H4 (cell line): ENCODE data around the gene EMSY. TPM values are rescaled to one million over a fixed set of nuclear protein-coding genes. Genes with fewer than 3 reads are reported as not detected.
A peak's percentile ranks its signal among the peaks of the same experiment; 100 is the strongest.

Experiments
- DNase-seq: peaks from one replicate; pipeline ENCODE4 v3.0.0-alpha.2; 2015; ENCODE audit warnings: low spot score
- total RNA-seq: library from RNA; depleted of rRNA; stranded (reverse); fragments of >200 nt; shearing (Covaris generic); gene quantifications from 2 replicates; pipeline ENCODE4 v1.2.3, GENCODE V29; 2014

EMSY gene
- total RNA-seq, 1 experiment from 2014 or later = 20.4 TPM

DNA sequence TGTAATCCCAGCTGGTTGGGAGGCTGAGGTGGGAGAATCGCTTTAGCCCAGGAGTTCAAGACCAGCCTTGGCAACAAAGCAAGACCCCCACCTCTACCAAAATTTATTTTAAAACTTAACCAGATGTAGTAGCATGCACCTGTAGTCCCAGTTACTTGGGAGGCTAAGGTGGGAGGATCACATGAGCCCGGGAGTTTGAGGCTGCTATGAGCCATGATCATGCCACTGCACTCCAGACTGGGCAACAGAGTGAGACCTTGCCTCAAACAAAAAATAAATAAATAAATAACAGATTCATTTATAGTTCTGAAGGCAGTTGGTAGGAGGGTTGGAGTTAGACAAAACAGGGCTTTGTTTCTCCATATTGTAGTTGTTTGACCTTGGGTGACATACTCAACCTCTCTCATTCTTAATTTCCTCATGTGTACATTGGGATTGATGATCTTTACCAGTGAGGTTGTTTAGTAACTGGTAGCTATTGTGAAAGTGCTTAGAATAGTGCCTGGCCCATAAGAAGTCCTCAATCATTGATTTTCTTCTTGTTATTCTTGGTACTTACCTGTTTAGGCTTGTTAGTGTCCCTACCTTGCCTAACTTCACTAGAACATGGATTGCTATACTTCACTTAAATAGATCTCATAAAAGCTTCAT, 79.1 kb downstream of the EMSY start:
- no peak for DNase-seq

DNA sequence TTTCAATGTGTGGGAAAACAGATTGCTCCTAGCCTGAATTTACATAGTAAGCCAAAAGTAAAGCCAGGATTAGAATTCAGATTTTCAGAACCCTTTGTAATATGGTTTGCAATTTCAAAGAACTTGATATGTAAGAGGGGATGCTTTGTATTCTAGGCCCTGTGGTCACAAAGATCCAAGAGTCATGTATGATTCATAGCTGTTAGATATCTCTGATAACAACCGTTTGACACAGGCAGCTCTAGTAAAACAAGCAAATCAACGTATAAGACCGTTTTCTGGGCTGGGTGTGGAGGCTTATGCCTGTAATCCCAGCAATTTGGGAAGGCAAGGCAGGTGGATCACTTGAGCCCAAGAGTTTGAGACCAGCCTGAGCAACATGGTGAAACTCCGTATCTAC, 79.6 kb downstream of the EMSY start:
- no peak for DNase-seq

DNA sequence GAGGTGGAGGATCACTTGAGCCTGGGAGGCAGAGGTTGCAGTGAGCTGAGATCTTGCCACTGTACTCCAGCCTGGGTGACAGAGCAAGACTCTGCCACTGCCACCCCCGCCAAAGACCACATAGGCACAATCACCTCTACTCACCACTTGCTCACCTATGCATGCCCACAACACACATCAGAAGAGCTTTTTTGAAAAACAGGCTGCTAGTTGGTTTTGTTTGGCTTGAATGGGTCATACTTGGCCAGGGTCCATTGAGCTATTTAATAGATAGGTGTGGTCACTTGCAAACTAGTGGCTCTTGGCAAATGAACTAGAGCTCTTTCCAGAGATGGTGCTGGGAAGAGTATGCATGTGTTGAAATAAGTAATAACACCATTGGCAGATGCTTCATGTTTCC, 80.1 kb downstream of the EMSY start:
- peak; percentile 8 for DNase-seq

DNA sequence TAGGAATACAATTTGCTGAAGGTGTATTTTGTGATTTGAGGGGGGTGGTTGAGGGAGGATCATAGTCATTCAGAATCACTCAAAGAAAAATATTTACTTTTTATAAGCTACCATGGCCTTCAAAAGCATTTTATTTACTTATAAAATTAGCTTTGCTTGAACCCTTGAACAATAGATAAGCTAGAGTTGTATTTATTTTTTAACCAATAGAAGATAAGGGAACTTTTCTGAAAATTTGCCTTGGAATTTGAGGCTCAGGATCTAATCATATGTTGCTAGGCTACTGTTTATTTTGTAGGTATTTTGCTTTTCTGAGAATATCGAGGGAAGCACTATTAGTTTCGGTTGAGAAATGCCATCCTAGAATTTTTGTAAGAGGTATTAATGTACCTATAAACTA, 82.1 kb downstream of the EMSY start:
- no peak for DNase-seq

DNA sequence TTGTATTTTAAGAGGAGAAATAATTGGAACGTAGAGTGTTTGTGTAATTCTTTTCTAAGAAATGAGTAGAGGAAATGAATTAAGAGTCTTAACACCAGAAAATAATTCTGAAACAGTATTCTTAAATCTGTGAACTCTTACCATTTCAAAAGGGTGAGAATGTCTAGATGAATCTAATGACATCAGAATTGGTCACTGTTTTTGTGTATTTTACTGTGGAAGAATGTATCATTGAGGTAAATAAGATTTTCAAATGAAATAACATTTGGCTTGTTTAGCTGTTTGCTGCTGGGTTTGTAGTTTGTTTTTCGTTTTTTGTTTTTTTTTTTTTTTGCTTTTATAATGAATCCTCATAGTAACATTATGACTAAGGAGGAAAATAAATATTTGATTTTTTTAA, 97.6 kb downstream of the EMSY start:
- no peak for DNase-seq

DNA sequence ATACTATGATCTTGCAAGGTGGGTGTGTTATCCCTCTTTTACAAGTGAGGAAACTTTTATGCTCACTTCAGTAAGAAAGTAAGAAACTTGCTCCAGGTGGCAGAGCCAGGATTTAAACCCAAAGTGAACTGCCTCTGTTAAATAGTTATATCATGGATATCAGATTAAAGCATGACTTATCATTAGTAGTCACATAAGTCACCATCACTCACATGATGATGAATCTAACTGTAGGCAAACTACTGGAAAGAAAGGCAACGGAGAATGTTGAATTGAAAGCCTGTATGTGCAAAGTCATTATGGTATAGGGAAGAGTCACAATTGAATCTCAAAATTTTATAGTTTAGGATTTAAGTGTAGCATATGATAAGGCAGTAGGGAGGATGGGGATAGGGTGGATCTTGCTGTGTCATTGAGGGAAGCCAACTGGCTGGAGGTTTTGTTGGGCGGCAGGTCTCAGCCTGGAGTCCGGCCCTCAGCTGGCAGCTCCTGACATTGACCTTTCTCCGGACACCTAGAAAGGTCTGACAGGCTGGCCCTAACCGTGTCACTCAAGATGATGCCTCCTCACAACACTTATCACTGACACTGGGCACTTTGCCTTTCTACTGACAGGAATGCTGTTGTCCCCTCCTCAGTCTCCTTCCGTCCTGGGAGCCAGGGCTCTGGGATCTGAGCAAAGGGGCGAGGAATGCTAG, 98.3 kb downstream of the EMSY start:
- DNase-seq = no peak

DNA sequence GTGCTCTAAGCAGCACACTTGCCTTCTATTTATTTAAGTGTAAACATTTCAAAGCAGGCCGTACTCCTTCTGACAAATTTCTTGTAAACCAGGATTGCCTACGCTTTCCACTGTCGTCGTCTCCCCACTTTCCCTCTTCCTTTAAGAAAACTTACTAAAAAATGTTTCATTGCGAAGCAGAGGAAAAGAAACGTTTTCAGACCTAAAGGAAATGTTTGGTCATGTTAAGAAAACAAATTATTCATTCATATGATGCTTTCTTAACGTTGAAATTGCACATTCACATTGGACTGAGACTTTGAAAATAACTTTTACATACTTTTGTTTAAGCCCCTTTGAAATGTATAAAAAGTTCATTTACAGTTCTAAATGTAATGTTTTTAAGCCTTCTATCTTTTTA, 106.0 kb downstream of the EMSY start:
- no peak for DNase-seq

DNA sequence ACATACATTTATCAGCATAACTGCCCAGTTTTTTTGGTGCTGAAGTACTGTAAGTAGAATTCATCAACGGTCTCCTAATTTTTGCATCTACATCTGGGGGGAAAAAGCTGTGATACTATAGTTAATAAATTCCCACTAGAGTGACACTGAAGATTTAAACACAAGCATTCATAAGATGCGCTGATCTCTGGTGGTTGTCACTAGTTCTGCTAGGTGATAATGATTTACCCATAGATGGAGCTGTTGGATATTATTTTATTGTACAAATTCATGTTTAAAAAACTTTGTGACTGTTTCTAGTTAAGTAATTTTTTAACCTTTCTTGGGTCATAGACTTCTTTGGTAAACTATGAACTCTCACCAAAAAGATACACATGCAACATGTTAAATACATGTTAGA, 106.6 kb downstream of the EMSY start:
- no peak for DNase-seq

DNA sequence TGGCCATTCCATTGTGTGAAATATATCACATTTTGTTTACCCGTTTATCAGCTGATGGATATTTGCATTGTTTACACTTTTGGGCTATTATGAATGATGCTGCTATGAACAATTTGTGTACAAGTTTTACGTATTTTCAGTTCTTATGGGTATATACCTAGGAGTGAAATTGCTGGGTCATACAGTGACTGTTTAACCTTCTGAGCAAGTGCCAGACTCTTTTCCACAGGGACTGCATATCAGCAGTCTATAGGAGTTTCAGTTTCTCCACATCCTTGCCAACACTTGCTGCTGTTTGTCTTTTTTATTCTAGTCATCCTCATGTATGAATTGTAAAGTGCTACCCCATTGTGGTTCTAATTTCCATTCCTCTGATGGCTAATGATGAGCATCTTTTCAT, 108.2 kb downstream of the EMSY start:
- no peak for DNase-seq

DNA sequence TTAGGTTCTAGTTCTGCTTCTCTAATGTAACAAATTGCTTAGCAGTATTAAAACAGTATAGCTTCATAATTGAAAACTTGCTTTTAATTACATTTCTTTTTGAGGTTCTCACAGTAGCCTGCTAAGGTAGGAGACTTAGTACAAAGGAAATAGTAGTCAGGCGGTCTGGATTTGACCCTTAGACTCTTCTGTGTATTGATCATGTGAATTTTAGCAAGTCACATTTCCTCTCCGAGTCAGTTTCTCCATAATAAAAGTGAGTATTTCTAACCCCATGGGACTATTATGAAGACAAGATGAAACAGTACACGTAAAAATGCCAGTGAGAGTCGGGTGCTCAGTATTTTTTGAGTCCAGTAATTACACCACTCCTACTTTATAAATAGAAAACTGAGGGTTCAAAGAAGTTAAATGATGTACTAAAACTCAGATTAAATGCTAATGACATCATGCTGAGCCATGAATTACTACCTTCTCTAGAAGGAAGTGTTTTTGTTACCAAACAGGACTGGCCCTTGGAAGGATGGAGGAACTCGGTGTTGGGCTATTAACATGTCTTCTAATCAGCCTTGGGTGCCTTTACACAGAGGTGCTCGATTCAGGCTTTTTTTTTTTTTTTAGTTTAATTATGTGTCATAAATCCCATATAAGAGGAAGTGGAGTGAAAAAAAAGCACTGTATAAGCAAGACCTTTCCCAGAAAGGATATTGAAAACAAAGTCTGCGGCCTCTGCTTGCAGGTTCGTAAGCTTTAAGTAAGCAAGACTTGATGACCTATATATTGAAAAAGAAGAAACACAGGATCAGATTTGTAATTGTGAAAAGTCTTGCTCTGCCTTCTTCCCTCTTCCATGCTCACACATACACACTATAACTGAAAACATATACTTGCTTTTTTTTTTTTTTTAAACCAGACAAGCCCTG, 109.0 kb downstream of the EMSY start:
- DNase-seq = no peak

DNA sequence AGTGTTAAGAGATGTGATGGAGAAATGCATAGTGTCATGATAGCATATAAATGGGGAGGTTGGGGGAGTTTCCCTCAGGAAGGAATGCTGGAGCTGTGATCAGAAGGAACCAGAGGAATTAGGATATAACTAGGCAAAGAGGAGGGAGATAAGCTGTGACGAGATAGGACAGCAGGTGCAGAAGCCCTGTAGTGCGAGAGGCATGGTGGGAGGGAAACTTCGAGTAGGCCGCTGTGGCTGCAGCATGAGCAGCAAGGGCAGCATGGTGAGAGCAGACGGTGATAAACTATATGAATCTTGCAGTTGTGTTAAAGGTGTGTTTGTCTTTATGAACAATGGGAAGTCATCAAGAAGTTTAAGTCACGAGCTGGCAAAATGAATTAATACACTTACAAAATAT, 109.9 kb downstream of the EMSY start:
- DNase-seq = no peak

DNA sequence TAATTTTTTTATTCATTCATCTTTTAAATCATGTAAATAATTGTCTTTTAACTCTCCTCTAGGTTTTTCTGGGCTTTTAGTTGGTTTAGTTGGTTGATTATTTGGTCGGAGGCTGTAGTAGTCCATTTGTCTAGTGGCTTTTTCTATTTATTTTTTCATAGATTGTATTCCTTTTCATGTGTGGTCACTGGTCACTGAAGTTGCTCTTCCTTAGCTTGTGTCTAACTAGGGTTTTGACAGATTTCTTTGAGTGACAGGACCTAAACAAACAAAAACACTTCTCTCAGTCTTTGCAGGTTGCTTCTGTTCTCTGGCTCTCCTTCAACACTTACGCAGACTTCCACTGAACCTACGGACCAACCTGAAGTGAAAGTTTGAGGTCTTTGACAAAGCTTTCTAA, 112.6 kb downstream of the EMSY start:
- DNase-seq = no peak

DNA sequence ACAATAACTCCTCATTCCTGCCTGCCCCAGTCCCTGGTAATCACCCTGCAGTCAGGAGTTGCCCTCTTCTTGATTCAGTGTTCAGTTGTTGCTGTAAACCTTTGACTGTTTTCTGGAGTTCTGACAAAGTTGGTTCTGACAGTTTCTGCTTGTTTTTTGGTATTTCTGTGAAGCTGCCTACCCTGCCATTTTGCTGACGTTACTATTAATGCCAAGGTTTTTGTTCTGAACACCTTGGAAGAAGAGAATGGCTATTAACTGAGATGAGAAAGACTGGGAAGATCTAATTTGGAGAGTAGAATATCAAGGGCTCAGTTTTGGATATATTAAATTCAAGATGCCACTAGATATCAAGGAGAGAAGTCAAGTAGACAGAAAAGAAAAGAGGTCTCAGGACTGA, 113.7 kb downstream of the EMSY start:
- DNase-seq = no peak

DNA sequence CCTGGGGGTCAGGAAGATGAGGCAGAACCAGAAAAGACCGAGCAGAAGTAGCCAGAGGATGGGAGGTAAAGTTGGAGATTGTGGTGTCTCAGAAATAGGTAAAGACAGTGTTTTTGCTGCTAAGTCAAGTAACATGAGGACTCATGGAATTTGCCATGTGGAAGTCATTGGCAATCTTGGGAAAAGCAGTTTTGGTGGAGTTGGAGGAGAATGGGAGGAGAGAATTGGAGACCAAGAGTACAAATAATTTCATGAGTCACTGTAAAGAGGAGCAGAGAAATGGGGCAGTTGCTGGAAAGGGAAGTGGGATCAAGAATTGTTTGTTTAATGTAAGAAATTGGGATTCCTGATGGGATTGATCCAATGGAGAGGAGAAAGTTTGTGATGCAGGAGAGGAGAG, 114.1 kb downstream of the EMSY start:
- DNase-seq = no peak

DNA sequence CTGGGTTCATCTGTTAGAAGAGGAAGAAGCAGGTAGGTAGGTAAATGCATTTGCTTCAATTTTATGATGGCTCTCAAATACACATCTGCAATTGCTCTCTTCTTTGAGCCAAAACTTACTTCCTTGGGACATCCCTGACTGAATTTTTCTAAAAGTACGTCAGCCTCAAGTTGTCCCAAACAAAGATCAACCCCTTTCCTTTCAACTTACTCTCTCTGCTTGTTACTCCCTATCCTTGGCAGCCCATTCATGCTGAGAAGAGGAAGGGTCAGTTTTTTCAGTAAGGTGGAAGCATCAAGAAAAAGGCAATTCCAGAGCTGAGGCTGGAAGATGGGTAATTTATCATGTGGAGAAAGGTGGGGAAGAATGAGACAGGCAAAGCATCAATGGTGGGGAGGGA, 114.5 kb downstream of the EMSY start:
- no peak for DNase-seq

DNA sequence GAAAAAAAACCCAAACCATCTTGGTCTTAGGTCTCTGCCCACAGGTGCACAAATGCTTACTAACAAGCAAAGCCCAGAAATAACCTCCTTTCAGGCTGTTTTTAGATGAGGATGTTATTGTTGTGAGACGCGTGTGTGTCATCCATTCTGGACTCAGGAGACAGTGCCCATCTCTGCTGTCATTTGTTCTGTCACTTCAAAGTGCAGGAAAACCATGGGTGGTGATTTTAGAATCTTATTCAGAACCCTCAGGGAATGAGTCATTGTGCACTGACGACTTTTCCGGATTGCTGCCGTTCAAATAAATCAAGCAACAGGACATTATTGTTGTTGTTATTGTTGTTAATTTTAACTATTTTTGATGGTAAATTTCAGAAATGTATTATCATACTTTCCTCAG, 115.4 kb downstream of the EMSY start:
- DNase-seq = no peak

DNA sequence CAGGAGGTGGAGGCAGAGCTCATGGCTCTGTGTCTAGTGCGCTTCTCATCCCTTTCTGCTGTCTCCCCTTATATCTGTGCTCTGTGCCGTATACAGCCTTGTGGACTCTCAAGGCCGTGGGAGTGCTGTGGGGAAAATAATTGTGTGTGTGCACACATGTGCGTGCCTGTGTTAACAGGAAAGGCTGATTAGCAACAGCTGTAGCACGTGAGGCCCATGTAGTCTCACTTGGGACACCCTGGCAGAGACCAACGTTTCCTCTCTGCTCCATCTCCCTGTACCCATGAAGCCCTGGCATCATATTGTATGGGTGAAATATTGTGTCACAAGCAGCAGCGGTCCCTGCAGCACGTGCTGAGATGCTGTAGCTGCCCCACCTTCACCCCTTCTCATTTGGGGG, 116.4 kb downstream of the EMSY start:
- DNase-seq = no peak

DNA sequence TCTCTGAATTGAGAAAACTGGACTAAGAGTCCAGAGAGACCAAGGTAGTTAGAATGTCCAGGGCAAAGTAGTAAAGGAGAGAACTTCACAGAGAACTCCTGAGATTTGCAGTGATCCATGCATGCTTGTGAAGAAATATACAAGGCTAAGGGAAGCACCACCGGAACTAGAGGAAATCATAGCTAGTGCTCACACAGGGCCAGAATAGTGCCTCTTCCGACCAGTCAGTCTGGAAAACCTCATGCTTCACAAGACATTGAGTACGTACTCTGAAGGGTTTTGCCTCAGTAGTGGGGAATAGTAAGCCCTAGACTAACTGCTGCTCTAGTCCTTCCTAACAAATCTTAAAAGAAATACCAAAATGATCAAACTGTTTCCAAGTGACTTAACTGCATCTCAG, 117.7 kb downstream of the EMSY start:
- no peak for DNase-seq

DNA sequence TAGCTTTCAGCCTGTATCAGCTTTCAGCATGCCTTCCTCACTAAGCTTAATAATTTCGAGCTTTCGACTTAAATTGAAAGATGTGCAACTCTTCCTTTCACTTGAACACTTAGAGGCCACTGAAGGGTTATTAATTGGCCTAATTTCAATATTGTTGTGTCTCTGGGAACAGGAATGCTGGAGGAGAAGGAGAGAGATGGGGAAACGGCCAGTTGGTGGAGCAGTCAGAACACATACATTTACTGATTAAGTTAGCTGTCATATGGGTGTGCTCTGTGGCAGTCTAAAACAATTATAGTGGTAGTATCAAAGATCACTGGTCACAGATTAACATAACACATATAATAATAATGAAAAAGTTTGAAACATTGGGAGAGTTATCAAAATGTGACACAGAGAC, 119.5 kb downstream of the EMSY start:
- DNase-seq = no peak

DNA sequence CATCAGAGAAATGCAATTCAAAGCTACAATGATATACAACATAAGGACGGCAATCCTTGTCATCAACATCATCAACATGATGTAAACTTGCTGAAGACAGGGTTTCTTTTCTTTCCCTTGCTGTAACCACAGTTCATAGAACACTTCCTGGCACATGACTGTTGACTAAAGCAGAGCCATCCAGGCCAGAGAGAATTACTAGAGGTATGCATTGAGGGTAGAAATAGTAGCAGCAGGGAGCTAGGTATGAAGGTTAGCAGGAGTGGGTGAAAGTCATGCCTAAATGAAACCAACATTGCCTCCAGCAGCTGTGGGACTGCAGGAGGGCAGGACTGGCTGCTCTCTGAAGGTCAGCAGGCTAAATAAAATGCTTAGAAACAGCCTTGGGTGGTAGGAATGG, 122.0 kb downstream of the EMSY start:
- DNase-seq = no peak

DNA sequence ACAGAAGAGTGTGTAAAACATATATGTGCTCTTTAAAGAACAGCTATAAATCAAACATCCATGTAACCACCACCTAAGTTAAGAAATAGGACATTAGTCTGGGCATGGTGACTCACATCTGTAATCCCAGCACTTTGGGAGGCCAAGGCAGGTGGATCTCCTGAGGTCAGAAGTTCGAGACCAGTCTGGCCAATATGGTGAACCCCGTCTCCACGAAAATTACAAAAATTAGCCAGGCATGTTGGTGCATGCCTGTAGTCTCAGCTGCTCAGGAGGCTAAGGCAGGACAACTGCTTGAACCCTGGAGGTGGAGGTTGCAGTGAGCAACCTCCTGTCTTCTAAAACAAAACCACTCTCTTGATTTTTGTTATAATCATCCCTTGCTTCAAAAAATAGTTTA, 122.4 kb downstream of the EMSY start:
- no peak for DNase-seq

DNA sequence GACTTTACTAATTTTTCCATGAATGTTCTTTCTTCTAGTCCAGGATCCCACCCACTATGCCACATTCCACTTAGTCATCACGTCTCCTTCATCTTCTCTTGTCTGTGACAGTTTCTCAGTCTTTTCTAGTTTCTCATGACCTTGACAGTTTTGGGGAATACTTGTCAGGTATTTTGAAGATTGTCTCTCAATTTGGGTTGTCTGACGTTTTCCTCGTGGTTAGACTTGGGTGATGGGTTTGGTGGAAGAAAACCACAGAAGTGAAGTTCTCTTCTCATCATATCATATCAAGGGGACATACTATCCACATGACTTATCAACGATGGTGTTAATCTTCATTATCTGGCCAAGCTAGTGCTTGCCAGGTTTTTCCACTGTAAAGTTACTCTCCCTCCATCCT, 123.3 kb downstream of the EMSY start:
- DNase-seq = no peak

DNA sequence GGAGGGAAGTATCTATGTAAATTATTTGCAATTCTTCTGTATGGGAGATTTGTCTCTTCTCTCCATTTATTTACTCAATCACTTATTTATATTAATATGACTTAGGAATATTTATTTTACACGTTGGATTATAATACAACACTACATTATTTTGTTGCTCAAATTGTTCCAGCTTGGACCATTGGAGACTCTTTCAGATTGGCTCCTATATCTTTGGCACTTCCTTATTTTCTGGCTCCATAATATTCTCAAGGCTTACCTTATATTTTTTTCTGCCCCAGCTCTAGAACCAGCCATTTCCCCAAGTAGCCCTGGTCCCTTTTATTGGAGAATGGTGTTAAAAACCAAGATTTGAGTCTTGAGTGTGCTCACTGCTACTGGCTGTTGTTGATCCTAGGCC, 123.8 kb downstream of the EMSY start:
- DNase-seq = no peak
